ENCODE results near the gene DNAJA2.

The DNAJA2 gene

DNA sequence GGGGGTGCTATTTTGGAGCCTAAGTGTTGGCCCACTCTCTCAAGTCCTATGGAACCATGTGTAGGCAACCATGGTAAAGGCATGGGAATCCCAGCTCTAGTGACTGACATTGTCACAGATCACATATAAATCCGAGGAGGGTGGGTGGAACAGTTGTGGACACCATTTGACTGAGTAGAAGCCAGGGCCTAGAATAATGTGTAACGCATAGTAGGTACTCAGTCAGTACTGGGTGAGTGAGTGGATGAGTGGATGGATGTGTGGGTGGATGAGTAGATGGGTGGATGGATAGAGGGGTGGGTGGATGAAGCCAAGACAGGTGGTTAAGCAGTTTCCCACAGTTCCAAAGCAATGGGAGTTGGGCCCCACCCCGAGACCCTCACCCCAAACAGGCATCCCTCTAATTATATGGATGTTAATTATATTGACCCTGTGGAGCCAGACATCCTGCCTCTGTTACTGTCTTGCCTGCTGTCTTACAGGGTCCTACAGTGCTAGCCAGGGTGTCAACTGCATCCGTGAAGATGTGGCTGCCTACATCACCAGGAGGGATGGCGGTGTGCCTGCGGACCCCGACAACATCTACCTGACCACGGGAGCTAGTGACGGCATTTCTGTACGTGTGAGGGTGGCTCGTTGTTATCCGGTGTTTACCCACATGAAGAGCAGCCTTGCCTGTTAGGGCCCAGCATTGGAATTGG is 67.0 kb downstream of the DNAJA2 start:
- TF ChIP-seq, protein P1, sequence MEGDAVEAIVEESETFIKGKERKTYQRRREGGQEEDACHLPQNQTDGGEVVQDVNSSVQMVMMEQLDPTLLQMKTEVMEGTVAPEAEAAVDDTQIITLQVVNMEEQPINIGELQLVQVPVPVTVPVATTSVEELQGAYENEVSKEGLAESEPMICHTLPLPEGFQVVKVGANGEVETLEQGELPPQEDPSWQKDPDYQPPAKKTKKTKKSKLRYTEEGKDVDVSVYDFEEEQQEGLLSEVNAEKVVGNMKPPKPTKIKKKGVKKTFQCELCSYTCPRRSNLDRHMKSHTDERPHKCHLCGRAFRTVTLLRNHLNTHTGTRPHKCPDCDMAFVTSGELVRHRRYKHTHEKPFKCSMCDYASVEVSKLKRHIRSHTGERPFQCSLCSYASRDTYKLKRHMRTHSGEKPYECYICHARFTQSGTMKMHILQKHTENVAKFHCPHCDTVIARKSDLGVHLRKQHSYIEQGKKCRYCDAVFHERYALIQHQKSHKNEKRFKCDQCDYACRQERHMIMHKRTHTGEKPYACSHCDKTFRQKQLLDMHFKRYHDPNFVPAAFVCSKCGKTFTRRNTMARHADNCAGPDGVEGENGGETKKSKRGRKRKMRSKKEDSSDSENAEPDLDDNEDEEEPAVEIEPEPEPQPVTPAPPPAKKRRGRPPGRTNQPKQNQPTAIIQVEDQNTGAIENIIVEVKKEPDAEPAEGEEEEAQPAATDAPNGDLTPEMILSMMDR (IDR thresholded peaks at IDR 0.05; ENCODE audit: control insufficient read depth, insufficient read depth, low read depth, low read length, missing control alignments), result no peak
- H3K4me3 ChIP-seq (ENCODE audit: control insufficient read depth, low read depth, low read length), result no peak overlapping the region
- DNase-seq (ENCODE audit: low read depth), result no peak

Measured in AG09309 (cell line).